HepG2 (cell line): ENCODE data around the gene HHIPL1. TPM values are rescaled to one million over a fixed set of nuclear protein-coding genes. Genes with fewer than 3 reads are reported as not detected.

Experiments
- ATAC-seq: fragments of 200-7000 bp; cut with Tn5 transposase; 3 replicates; pipeline ENCODE4 v1.9.1; 2020; ENCODE audit warnings: mild to moderate bottlenecking, moderate library complexity
- BruUV-seq: library from RNA; stranded (reverse); fragments of 400-500 nt; replicated peaks from 2 replicates; lab custom pipeline; 2021; lab: Mats Ljungman, UMichigan
- CTCF ChIA-PET: fragments of 300-600 bp; formaldehyde crosslinking; extraction: SDS; loops from one replicate; lab custom pipeline; 2021; ENCODE audit warnings: low total read pairs, inconsistent platforms, low intra/inter-chr PET ratio; lab: Yijun Ruan, JAX
- POLR2A ChIA-PET: fragments of 350-600 bp; sonication (Branson Sonifier 250); formaldehyde crosslinking; loops from one replicate; lab custom pipeline; 2020; ENCODE audit warnings: antibody characterized with exemption, inconsistent platforms; lab: Yijun Ruan, JAX
- DNase-seq: peaks from one replicate; pipeline ENCODE4 v3.0.0-alpha.2; 2015; ENCODE audit warnings: low spot score
- FAIRE-seq: peaks from 3 replicates; lab custom pipeline; 2011; peaks lifted over from hg19 to GRCh38; lab: Jason Lieb, UNC
- H2AFZ ChIP-seq: one replicate; pipeline ENCODE4 v1.6.1; 2011; ENCODE audit warnings: low read length, inconsistent platforms
- H3K27ac ChIP-seq: fragments of 300-600 bp; 3 replicates; pipeline ENCODE4 v1.8.0; 2011; ENCODE audit warnings: mixed run types, mild to moderate bottlenecking, mixed read lengths, low read length, inconsistent platforms; ENCODE audit not compliant: insufficient read depth; ENCODE audit errors: extremely low read length
- H3K27me3 ChIP-seq, 2 experiments: fragments of 200-600 bp in 1 of 2; 2 replicates in 1 of 2; 3 replicates in 1 of 2; pipeline versions ENCODE4 v1.6.0 to v1.8.0; 2011; ENCODE audit warnings: low read length in 2 of 2, mild to moderate bottlenecking in 2 of 2, moderate library complexity in 2 of 2, inconsistent platforms in 1 of 2; ENCODE audit not compliant: insufficient read depth in 2 of 2, control insufficient read depth in 1 of 2
- H3K36me3 ChIP-seq, 2 experiments: fragments of 200-600 bp in 1 of 2; replicated peaks in 1 of 2; 2 replicates in 1 of 2; 3 replicates in 1 of 2; pipeline versions ENCODE4 v1.5.1 to v1.8.0; 2011; ENCODE audit warnings: low read length in 2 of 2, inconsistent platforms in 1 of 2; ENCODE audit not compliant: insufficient read depth in 2 of 2, control insufficient read depth in 1 of 2
- H3K4me1 ChIP-seq: 2 replicates; pipeline ENCODE4 v1.5.1; 2012; ENCODE audit warnings: low read length, inconsistent platforms; ENCODE audit not compliant: insufficient read depth
- H3K4me2 ChIP-seq: 2 replicates; pipeline ENCODE4 v1.6.0; 2011; ENCODE audit warnings: low read depth, low read length, inconsistent platforms
- H3K4me3 ChIP-seq, 3 experiments: fragments of 200-600 bp in 1 of 3; sonication (generic), shearing (Covaris generic) in 1 of 3; replicated peaks in 1 of 3; 2 replicates each; pipeline ENCODE4 v1.5.1; 2011 to 2016; ENCODE audit warnings: low read length in 3 of 3, inconsistent platforms in 2 of 3, low read depth in 2 of 3, mild to moderate bottlenecking in 2 of 3, control low read depth in 1 of 3, mixed read lengths in 1 of 3; ENCODE audit not compliant: insufficient read depth in 1 of 3
- H3K79me2 ChIP-seq: one replicate; pipeline ENCODE4 v1.6.1; 2011; ENCODE audit warnings: low read length, inconsistent platforms; ENCODE audit not compliant: insufficient read depth
- H3K9ac ChIP-seq: 2 replicates; pipeline ENCODE4 v1.6.0; 2011; ENCODE audit warnings: mild to moderate bottlenecking, low read depth, low read length, inconsistent platforms; ENCODE audit not compliant: insufficient read depth
- H3K9me3 ChIP-seq: 2 replicates; pipeline ENCODE4 v1.5.1; 2012; ENCODE audit warnings: mild to moderate bottlenecking, low read length
- H4K20me1 ChIP-seq: 2 replicates; pipeline ENCODE4 v1.6.0; 2011; ENCODE audit warnings: inconsistent platforms, mild to moderate bottlenecking, low read length, moderate library complexity; ENCODE audit not compliant: insufficient read depth
- DPF2 ChIP-seq: sonication (generic); formaldehyde crosslinking; IDR thresholded peaks from 2 replicates; pipeline ENCODE4 v1.4.0; 2020; ENCODE audit warnings: mild to moderate bottlenecking, low read depth, missing genetic modification reagents, borderline replicate concordance
- POLR2G ChIP-seq: fragments of 200-400 bp; formaldehyde crosslinking; IDR thresholded peaks from 2 replicates; pipeline ENCODE4 v1.6.1; 2018; ENCODE audit warnings: mild to moderate bottlenecking, low read depth, low read length, moderate library complexity
- RNF2 ChIP-seq: fragments of 450-650 bp; conservative IDR thresholded peaks from 2 replicates; pipeline ENCODE4 v1.6.1; 2016; ENCODE audit warnings: low read depth
- TBL1XR1 ChIP-seq: fragments of 150-350 bp; IDR thresholded peaks from 2 replicates; pipeline ENCODE4 v1.6.1; 2014; ENCODE audit warnings: borderline replicate concordance, low read length; ENCODE audit not compliant: partially characterized antibody
- ZBTB3 ChIP-seq: sonication (generic); formaldehyde crosslinking; IDR thresholded peaks from 2 replicates; pipeline ENCODE4 v1.4.0; 2020; ENCODE audit warnings: low read depth, mild to moderate bottlenecking, moderate library complexity, missing genetic modification reagents, borderline replicate concordance
- ZFYVE20 ChIP-seq: sonication (generic); formaldehyde crosslinking; IDR thresholded peaks from 2 replicates; pipeline ENCODE4 v1.8.0; 2023; ENCODE audit warnings: low read depth, mild to moderate bottlenecking, moderate library complexity, missing genetic modification reagents, borderline replicate concordance
- ZNF143 ChIP-seq: sonication (generic); formaldehyde crosslinking; IDR thresholded peaks from 2 replicates; pipeline ENCODE4 v1.4.0; 2020; ENCODE audit warnings: missing genetic modification reagents
- ZNF552 ChIP-seq: sonication (generic); formaldehyde crosslinking; IDR thresholded peaks from 2 replicates; pipeline ENCODE4 v1.9.0; 2022; ENCODE audit warnings: missing genetic modification reagents, mild to moderate bottlenecking, borderline replicate concordance
- ZNF629 ChIP-seq: sonication (generic); formaldehyde crosslinking; conservative IDR thresholded peaks from 2 replicates; pipeline ENCODE4 v1.5.0; 2020; ENCODE audit warnings: missing genetic modification reagents
- WGBS: methylation state at CpG from one replicate; pipeline ENCODE4 v1.1.6; 2017; ENCODE audit warnings: low lambda C conversion rate; 5-methylcytosine and 5-hydroxymethylcytosine counted together
- in situ Hi-C: cut with HindIII; loops from 2 replicates; pipeline ENCODE4 v1.10.0; 2017; ENCODE audit warnings: low pct_unique_long_range_greater_than_20kb; ENCODE audit not compliant: extremely low pct_ligation_motif_present
- intact Hi-C: fragments of 100-400 bp; cut with micrococcal nuclease; formaldehyde crosslinking; loops from one replicate; pipeline ENCODE4 v1.10.0; 2022; ENCODE audit not compliant: unreplicated experiment
- polyA plus RNA-seq, 8 experiments: library from polyadenylated mRNA; depleted of rRNA in 3 of 8; stranded (reverse) in 7 of 8; unstranded in 1 of 8; fragments of >200 nt; fragmentation: Illumina TruSeq in 4 of 8; extraction: Trizol in 4 of 8; gene quantifications; 2 replicates each; pipeline versions ENCODE4 v1.2.1 to v1.2.3, GENCODE V29; 2011 to 2016; ENCODE audit warnings: low read depth in 4 of 8, missing spikeins in 1 of 8, mixed read lengths in 1 of 8; ENCODE audit not compliant: insufficient read depth in 1 of 8
- total RNA-seq, 5 experiments: library from RNA; depleted of rRNA; stranded (reverse); fragments of >200 nt; fragmentation: Illumina TruSeq; extraction: Trizol; gene quantifications; 2 replicates each; pipeline ENCODE4 v1.2.3, GENCODE V29; 2016; ENCODE audit warnings: low read depth in 1 of 5
- TF ChIP-seq, protein P1 (sequence below): sonication (generic); formaldehyde crosslinking; IDR thresholded peaks from 2 replicates; pipeline ENCODE4 v1.5.0; 2020; ENCODE audit warnings: mild to moderate bottlenecking, low read depth, missing genetic modification reagents, borderline replicate concordance
- TF ChIP-seq, protein P2 (sequence below): sonication (generic); formaldehyde crosslinking; IDR thresholded peaks from 2 replicates; pipeline ENCODE4 v1.5.1; 2020; ENCODE audit warnings: mild to moderate bottlenecking, missing genetic modification reagents, moderate library complexity

HHIPL1 gene
- total and polyA plus RNA-seq, 2 of the 13 experiments (the other 11 are each of a cell fraction or from before 2014, with no cell fraction given): not detected

DNA sequence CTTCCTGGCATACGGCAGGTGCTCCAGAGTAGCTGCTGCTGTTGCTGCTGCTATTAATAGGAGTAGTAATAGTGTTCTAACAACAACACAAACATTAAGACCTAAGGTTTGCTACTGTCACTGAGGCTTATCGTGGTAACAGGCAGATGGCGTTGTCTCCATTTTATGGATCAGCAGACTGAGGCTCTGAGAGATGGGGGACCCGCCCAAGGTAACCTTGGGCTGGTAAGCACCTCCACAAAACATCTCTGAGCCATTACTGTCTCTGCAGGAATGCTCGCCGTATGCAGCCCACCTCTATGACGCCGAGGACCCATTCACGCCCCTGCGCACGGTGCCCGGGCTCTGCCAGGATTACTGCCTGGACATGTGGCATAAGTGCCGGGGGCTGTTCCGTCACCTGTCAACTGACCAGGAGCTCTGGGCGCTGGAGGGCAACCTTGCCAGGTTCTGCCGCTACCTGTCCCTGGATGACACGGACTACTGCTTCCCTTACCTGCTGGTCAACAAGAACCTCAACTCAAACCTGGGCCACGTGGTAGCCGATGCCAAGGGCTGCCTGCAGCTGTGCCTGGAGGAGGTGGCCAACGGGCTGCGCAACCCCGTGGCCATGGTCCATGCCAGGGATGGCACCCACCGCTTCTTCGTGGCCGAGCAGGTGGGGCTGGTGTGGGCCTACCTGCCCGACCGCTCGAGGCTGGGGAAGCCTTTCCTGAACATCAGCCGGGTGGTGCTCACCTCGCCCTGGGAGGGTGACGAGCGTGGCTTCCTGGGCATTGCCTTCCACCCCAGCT is 7.2 kb downstream of the HHIPL1 start:
- H3K4me3 ChIP-seq: no peak overlapping the region
- H3K27me3 ChIP-seq: peaks cover 3 to 6% of the 10 kb centered on the region in 2 experiments; a peak in 2 of 5 replicates
- H4K20me1 ChIP-seq: no peaks in the 10 kb centered on the region
- 79% methylated on average over 9 of the region's 32 CpGs for WGBS
- intact Hi-C loops: no loop called here
- H3K4me2 ChIP-seq: no peak overlapping the region
- ATAC-seq: no peak
- no peak overlapping the region for H2AFZ ChIP-seq
- no peaks in the 10 kb centered on the region for H3K79me2 ChIP-seq
- peaks cover 19% of the 10 kb centered on the region for H3K4me1 ChIP-seq
- H3K27ac ChIP-seq: no peak overlapping the region
- CTCF ChIA-PET: no interaction called here
- no peak overlapping the region for H3K9ac ChIP-seq
- no peak for FAIRE-seq
- no TSS peak for BruUV-seq
- in situ Hi-C loops: no loop called here
- TF ChIP-seq ZNF629 (CRISPR knock-in tag): peak; percentile 64
- TF ChIP-seq ZFYVE20 (CRISPR knock-in tag): no peak
- DNase-seq: no peak
- H3K9me3 ChIP-seq: no peaks in the 10 kb centered on the region
- no peaks in the 10 kb centered on the region for H3K36me3 ChIP-seq
- POLR2A ChIA-PET: no interaction called here

DNA sequence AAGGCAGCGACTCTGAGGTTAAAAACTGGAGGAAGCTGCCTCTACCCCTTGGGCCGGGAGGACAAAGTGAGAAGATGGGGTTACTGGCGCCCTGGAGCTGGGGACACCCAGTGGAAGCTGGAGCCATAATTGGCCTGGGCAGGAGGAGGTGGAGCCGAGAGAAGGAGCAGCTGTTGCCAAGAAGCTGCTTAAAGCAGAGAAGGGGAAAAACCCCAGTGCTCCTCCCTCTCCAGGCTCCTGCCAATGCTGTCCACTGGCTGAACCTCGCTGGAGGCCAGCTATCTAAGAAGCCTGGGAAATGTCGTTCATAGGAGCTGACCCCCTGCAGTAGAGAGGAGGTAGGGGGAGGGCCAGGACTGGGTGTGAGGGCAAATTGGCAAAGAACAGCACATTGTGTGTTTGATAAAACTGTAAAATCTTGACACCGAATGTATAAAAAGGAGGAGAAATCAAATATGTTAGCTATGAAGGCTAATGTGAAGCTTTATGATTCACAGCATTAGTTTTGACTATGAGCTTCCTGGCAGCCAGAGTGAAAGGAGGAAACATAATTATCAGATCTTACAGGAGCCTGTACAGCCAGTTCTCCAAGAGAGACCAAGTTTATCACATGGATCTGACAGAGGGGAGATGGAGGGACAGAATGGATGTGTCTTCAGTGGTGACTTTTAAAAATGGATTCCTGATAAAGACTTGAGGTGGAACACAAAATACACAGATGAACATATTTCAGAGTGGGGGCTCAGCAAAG is 9.5 kb downstream of the HHIPL1 start:
- Histone ChIP-seq H3K4me3 (no peak overlapping the region), H3K27ac (no peak overlapping the region), H3K79me2 (no peaks in the 10 kb centered on the region), H3K9ac (no peak overlapping the region), H4K20me1 (no peaks in the 10 kb centered on the region), H3K4me1 (peaks cover 12% of the 10 kb centered on the region), H3K27me3 (peaks cover 0 to 6% of the 10 kb centered on the region in 2 experiments; a peak in 2 of 5 replicates), H3K4me2 (no peak overlapping the region), H2AFZ (no peak overlapping the region), H3K9me3 (no peaks in the 10 kb centered on the region), H3K36me3 (no peaks in the 10 kb centered on the region)
- 39% methylated on average over 7 of the region's 7 CpGs for WGBS
- in situ Hi-C loops: no loop called here
- intact Hi-C loops: no loop called here
- FAIRE-seq: no peak
- POLR2A ChIA-PET: no interaction called here
- ATAC-seq: no peak
- CTCF ChIA-PET: no interaction called here
- BruUV-seq: no TSS peak
- DNase-seq: no peak
- TF ChIP-seq TBL1XR1 (no peak), ZNF143 (CRISPR knock-in tag) (no peak), DPF2 (CRISPR knock-in tag) (no peak), POLR2G (no peak), ZNF552 (no peak), RNF2 (no peak), ZBTB3 (CRISPR knock-in tag) (no peak)
- TF ChIP-seq, protein P1, sequence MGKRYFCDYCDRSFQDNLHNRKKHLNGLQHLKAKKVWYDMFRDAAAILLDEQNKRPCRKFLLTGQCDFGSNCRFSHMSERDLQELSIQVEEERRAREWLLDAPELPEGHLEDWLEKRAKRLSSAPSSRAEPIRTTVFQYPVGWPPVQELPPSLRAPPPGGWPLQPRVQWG (CRISPR knock-in tag): no peak
- TF ChIP-seq, protein P2, sequence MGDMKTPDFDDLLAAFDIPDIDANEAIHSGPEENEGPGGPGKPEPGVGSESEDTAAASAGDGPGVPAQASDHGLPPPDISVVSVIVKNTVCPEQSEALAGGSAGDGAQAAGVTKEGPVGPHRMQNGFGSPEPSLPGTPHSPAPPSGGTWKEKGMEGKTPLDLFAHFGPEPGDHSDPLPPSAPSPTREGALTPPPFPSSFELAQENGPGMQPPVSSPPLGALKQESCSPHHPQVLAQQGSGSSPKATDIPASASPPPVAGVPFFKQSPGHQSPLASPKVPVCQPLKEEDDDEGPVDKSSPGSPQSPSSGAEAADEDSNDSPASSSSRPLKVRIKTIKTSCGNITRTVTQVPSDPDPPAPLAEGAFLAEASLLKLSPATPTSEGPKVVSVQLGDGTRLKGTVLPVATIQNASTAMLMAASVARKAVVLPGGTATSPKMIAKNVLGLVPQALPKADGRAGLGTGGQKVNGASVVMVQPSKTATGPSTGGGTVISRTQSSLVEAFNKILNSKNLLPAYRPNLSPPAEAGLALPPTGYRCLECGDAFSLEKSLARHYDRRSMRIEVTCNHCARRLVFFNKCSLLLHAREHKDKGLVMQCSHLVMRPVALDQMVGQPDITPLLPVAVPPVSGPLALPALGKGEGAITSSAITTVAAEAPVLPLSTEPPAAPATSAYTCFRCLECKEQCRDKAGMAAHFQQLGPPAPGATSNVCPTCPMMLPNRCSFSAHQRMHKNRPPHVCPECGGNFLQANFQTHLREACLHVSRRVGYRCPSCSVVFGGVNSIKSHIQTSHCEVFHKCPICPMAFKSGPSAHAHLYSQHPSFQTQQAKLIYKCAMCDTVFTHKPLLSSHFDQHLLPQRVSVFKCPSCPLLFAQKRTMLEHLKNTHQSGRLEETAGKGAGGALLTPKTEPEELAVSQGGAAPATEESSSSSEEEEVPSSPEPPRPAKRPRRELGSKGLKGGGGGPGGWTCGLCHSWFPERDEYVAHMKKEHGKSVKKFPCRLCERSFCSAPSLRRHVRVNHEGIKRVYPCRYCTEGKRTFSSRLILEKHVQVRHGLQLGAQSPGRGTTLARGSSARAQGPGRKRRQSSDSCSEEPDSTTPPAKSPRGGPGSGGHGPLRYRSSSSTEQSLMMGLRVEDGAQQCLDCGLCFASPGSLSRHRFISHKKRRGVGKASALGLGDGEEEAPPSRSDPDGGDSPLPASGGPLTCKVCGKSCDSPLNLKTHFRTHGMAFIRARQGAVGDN (CRISPR knock-in tag): no peak
